Anterior cingulate cortex (tissue), 58 donors: Measurements from ENCODE around the gene STH.
"Not testable (repeated sequence)": the region's sequence is repeated elsewhere in the genome, so short reads cannot be mapped to it uniquely, and the experiment has no call there.

Source experiments
- DNase-seq, 58 donors: peaks; one replicate each; lab custom pipeline; 2025; lab: John Stamatoyannopoulos, UW

The STH gene, protein sequence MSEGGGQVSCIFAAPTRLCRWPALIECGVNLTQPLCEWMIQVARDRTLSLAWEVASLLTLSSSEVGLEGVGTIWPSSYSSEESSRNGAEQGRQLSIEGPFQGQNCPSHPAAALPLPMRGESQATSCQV

DNA sequence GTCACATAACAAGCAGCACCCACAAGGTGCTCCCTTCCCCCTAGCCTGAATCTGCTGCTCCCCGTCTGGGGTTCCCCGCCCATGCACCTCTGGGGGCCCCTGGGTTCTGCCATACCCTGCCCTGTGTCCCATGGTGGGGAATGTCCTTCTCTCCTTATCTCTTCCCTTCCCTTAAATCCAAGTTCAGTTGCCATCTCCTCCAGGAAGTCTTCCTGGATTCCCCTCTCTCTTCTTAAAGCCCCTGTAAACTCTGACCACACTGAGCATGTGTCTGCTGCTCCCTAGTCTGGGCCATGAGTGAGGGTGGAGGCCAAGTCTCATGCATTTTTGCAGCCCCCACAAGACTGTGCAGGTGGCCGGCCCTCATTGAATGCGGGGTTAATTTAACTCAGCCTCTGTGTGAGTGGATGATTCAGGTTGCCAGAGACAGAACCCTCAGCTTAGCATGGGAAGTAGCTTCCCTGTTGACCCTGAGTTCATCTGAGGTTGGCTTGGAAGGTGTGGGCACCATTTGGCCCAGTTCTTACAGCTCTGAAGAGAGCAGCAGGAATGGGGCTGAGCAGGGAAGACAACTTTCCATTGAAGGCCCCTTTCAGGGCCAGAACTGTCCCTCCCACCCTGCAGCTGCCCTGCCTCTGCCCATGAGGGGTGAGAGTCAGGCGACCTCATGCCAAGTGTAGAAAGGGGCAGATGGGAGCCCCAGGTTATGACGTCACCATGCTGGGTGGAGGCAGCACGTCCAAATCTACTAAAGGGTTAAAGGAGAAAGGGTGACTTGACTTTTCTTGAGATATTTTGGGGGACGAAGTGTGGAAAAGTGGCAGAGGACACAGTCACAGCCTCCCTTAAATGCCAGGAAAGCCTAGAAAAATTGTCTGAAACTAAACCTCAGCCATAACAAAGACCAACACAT lies at the start of gene STH:
STH (plus strand) TSS at position 264 of the 913 bp plus-strand sequence; CDS start at position 294, 30 bp downstream.
- no peak for DNase-seq

DNA sequence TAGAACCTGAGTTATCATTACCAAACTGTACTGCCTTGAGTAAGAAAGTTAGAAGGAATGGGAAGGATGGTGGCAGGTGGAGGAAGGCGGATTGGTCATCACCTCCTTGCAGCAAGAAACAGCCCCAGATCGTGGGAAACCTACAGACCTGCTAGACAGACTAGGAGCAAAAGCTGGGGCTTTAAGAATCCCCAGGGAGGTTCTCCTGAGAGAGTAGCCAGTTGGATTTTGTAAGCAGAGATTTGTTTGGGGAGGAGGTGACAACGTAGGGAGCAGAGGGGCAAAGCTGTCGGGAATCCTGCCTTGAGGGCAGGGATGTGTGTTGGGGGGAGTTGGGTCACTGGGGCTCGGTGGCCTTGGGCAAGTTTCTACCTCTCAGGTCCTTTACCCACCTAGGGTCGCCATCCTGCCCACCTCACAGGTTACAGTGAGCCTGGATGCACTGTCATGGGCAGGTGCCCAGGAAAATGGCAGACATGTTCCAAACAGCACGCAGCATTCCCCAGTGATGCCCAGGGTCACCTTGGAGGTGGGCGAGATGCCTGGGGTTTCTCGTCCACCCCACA lies 49.2 kb upstream of the STH start:
- no peak for DNase-seq

DNA sequence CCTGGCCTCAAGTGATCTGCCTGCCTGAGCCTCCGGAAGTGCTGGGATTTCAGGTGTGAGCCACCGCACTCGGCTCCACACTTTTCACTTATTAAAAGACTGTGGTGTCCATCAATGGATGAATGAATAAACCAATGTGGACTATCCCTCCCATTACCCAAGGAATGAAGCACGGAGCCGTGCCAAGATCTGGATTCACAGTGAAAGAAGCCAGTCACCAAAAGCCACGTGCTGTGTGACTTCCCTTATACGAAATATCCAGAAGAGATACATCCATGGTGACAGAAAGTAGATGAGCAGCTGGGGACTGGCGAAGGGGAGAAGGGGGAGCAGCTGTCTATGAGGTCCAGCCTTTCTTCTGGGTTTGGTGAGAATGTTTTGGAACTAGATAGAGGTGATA lies 48.2 kb upstream of the STH start:
- peak in 13 of 58 donors; percentile 14 to 87 (median 31) for DNase-seq

DNA sequence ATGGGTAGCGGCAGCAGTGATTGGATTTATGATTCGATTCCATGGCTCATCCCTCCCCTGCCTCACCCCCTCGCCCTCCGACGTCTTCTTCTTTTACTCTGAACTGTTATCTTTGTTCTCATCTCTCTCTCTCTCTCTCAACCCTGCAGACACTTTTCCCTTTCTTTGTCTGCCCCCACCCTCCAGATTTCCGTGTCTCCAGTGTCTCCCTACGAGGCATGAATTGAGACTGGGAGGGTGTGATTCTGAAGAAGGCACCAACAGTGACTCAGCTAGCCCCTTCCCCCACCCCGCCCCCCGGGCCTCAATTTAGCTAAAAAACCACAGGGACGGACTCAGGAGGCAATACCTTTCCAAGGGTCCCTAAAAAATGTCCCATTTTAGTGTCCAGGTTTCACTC lies 47.6 kb upstream of the STH start:
- DNase-seq: no peak

DNA sequence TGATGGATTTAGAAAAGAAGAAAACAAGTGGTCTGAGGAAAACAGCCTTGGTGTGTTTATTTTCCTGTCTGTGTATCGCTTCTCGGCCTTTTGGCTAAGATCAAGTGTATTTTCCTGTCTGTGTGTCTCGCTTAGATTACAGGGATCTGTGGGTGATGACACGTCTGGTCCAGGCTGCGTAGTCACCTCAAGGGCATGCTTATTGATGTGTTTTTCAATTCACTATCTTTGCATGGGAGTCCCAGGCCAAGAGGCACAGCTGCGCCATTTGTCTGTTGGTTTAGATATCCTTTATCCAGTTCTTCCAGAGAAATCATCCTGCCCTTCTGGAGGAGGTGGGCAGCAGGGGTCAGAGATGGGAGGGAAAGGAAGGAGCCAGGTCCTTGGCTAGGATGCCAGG lies 47.1 kb upstream of the STH start:
- DNase-seq: no peak

DNA sequence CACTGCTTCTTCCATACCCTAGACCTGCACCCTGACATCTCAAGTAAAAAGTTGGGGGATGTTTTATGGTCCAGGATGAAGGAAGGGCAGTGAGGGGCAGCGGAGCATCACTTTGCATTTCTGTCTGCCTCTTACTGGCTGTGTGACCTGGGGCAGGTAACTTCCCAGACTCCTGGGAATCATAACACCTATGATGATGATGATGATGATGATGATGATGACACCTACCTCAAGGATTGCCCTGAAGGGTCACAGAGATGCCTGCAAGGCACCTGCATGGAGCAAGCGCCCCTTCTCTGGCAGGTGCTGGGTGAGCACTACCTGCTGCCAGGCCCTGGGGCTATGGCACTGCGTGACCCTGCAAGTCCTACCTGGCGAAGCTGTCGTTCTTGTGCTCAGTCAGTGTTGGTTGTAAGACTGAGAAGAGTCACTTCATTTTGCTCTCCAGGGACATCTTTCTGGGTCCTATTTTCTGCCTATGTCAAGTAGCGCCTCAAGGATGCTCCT lies 46.2 kb upstream of the STH start:
- DNase-seq: no peak

DNA sequence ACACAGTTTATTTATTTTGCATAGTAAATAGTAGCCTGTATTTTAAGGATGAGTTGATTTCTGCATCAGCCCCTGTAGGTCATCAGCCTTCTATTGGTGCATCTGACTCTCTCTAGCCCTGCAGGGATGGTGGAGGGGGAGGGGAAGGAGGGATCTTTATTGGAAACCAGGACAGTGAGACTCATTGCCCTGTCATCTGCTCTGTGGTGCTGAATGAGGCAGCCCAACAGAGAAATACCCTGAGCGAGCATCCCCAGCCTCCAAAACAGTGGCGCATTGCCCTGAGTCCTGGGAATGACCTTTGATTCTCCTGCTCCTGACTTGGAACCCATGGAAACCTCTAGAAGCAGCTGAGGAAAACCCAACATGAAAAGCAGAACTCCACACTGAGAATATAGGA lies 45.5 kb upstream of the STH start:
- DNase-seq: peak in 1 of 58 donors; percentile 40

DNA sequence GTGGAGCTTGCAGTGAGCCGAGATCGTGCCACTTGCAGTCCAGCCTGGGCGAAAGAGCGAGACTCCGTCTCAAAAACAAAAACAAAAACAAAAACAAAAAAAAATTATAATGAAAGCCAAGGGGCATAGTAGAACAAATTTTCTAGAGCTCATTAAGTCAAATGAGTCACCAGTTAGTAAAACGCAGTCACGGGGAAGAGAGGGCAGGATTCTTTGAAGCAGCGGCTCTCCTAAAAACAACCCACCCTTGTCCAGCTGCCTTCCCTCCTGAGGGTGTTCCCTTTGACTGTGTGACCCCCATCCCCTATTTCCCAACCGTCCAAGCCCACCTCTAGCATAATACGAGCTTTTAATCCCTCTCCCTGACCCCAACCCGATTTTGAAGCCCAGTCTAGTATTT lies 44.1 kb upstream of the STH start:
- peak in 1 of 58 donors; percentile 25 for DNase-seq

DNA sequence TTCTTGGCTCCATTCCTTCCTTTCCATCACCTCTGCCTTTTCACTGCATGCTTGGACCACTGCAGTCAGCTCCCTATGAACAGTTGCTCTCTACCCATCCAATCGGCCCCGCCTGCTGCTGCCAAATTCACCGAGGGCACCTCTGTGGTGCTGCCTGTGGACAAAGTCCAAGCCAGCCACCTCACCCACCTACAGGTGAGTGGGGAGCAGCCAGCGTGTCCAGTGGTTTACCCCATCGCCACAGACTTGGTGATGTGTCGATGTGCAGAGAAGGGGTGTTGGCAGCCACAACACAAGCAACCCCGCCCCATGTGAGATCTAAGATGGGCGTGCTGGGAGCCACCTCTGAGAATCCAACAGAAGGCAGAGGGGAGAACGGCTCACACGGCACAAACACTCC lies 43.7 kb upstream of the STH start:
- no peak for DNase-seq

DNA sequence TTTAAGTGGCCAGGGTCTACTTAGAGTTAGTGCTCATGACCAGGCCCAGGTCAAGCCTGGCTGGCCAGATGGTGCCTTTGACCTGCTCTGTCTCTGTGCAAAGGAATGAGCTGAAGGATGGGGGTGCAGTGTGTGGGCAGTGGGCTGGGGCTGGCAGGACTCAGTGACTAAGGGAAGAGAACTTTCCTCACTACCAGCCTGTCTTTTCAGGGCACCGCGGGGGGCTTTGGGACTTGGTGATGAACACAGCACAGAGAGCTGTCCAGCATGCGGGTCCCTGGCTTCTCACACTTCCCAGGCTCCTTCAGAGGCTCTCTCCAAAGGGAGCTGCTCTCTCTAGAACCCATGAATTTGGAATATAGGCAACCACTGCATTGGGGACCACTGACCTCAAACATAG lies 43.0 kb upstream of the STH start:
- no peak for DNase-seq

DNA sequence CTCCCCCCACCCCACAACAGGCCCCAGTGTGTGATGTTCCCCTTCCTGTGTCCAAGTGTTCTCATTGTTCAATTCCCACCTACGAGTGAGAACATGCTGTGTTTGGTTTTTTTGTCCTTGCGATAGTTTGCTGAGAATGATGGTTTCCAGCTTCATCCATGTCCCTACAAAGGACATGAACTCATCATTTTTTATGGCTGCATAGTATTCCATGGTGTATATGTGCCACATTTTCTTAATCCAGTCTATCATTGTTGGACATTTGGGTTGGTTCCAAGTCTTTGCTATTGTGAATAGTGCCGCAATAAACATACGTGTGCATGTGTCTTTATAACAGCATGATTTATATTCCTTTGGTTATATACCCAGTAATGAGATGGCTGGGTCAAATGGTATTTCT lies 42.3 kb upstream of the STH start:
- not testable (repeated sequence) for DNase-seq

DNA sequence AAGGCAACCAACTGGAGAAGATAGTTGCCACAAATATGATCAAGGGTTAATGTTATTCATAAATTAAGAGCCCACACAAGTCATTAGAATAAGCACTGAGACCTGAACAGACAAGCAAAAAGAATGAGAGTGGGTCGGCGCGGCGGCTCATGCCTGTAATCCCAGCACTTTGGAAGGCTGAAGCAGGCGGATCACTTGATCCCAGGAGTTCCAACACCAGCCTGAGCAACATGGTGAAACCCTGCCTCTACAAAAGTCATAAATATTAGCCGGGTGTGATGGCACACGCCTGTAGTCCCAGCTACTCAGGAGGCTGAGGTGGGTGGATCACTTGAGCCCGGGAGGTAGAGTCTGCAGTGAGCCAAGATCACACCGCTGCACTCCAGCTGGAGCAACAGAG lies 40.7 kb upstream of the STH start:
- no peak for DNase-seq

DNA sequence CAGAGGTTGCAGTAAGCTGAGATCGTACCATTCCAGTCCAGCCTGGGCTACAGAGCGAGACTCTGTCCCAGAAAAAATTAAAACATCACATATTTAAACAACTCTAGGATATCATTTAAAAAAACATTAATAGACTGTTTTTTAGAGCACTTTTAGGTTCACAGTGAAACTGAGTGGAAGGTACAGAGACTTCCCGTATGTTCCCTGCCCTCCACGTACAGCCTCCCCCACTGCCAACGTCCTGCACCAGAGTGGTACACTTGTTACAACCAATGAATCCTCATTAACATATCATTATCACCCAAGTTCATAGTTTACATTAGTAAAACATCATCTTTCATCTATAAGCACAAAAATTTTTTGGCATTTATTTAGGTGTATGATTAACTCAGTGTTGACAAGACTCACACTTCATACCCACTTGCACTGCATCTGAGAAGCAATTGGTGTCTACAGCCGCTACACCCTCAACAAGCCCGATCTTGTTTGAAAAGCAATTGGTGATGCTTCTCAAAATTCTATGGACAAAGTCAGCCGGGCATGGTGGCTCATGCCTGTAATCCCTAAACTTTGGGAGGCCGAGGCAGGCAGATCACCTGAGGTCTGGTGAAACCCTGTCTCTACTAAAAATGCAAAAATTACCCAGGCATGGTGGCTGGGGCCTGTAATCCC lies 39.9 kb upstream of the STH start:
- DNase-seq: no peak

DNA sequence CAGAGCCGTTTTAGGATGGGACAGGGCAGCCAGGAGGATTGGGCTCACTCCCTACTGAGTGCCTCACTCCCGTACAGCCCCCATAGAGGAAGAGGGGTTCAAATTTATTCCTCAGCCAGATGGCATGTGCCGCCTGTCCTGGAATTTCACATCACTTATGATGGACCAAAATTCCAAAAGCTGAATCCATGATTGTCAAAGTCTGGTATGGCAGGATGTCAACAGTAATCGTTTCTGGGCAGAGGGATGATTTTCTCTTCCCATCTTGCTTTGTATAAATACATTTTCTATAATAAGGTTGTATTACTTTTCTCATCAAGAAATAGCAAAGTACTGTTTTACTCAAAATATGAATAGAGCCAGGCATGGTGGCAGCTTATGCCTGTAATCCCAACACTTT lies 38.7 kb upstream of the STH start:
- DNase-seq: no peak

DNA sequence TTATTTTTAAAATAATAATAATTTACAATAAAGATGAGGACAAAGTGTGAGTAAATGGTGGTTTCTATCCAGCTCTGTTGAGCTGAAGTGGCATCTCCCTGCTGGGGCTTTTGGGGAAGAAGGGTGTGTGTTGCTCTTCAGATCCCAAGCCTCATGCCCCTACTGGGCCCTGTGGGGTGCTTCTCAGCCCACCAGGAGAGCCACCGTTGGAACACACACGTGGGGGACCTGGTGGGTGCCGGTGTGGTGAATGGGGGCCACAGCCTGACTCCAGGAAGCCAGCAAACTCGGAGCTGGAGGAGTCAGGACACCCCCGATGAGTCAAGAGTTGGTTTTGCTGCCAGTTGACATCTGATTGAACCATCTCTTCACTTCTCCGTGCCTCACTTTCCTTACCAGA lies 37.8 kb upstream of the STH start:
- DNase-seq: no peak

DNA sequence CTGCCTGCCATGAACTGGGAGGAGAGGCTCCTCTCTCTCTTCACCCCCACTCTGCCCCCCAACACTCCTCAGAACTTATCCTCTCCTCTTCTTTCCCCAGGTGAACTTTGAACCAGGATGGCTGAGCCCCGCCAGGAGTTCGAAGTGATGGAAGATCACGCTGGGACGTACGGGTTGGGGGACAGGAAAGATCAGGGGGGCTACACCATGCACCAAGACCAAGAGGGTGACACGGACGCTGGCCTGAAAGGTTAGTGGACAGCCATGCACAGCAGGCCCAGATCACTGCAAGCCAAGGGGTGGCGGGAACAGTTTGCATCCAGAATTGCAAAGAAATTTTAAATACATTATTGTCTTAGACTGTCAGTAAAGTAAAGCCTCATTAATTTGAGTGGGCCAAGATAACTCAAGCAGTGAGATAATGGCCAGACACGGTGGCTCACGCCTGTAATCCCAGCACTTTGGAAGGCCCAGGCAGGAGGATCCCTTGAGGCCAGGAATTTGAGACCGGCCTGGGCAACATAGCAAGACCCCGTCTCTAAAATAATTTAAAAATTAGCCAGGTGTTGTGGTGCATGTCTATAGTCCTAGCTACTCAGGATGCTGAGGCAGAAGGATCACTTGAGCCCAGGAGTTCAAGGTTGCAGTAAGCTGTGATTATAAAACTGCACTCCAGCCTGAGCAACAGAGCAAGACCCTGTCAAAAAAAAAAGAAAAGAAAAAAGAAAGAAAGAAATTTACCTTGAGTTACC lies 36.7 kb upstream of the STH start:
- DNase-seq: no peak

DNA sequence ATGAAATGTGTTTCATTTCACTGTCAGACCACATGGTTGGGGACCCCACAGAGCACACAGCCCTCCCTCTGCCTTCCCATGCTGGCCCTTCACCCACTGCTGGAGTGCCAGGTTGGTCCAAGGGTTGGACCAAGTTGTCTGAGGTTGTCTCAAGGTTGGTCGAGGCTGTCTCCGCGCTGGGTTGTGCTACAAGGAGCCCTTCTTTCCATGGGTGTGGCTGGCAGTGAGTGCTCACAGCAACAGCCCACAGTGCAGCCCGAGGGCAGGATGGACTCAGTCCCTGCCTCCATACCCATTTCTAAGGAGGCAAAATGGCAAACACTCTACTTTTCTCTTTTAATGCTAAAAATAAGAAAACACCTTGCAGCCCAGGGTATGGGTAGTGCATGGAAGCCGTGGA lies 35.8 kb upstream of the STH start:
- no peak for DNase-seq

DNA sequence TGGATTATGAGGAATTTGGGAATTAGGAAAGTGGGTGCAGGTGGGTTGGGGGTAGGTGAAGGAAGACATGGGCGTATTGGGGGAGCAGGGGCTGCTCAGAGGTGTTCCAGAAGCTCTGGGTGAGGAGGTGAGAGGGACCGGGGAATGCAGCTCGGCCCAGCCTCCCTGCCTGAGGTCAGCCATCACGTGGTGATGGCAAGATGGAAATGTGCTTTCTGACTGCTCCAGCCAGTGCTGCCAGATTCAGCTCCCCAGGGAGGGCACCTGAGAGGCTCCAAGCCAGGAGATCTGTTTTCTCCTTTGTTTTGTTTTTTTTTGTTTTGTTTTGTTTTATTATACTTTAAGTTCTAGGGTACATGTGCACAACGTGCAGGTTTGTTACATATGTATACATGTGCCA lies 35.2 kb upstream of the STH start:
- no peak for DNase-seq

DNA sequence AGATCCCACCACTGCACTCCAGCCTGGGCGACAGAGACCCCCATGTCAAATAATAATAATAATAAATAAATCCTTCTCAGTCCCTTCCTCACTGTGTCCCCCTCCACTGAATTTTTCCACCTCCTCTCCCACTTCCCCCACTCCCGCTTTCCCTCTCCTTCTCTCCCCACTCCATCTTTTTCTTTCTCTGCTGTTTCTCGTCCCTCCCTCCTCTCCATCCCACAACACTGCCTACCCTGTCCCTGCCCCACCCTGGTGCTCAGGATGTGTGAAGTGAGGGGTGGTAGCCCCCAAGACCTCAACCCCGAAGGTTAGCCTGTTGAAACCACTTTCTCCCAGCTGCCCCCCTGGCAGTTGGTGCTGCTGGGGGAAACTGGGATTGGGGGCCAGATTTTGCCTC lies 34.4 kb upstream of the STH start:
- DNase-seq: no peak

DNA sequence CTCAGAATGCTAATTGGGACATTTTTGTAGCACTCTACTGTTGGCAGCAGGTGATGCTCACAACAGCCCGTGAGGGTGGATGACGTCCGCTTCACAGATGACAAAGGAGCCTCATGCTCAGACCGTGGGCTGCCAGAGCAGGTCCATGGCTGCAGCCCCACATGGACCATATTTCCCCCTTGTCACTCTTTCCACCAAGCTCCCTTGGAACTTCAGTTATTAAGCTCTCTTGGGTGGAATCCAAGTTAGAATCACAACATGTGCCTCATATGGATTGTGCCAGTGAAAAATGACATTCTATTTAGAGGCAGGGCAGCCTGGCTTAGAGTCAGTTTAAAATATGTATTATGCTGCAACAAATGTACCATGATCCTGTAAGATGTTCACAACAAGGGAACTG lies 33.2 kb upstream of the STH start:
- peak in 2 of 58 donors; percentile 7 to 12 for DNase-seq
